MCF 10A (cell line): ENCODE measurements around the gene GOLGA5. TPM values are rescaled to one million over a fixed set of nuclear protein-coding genes. Genes with fewer than 3 reads are reported as not detected.

ENCODE experiments used
- BruUV-seq: library from RNA; stranded (reverse); fragments of 400-500 nt; replicated peaks from 2 replicates; lab custom pipeline; 2021; lab: Mats Ljungman, UMichigan
- CTCF ChIA-PET: fragments of 300-600 bp; sonication (Branson Sonifier 250); formaldehyde crosslinking; extraction: SDS; loops from one replicate; lab custom pipeline; 2021; ENCODE audit warnings: antibody characterized with exemption, inconsistent platforms; lab: Yijun Ruan, JAX
- POLR2A ChIA-PET: fragments of 300-600, 350-650 bp; sonication (Branson Sonifier 250); formaldehyde crosslinking; extraction: SDS; loops from one replicate; lab custom pipeline; 2020; ENCODE audit warnings: antibody characterized with exemption, inconsistent platforms; lab: Yijun Ruan, JAX
- DNase-seq: peaks from one replicate; pipeline ENCODE4 v3.0.0-alpha.2; 2018; ENCODE audit not compliant: unreplicated experiment
- H3K27ac Mint-ChIP-seq: one replicate; pipeline ENCODE4 v1.8.0; 2022; ENCODE audit warnings: mild to moderate bottlenecking, low read depth, mixed read lengths; ENCODE audit not compliant: unreplicated experiment
- H3K27me3 Mint-ChIP-seq: one replicate; pipeline ENCODE4 v1.8.0; 2022; ENCODE audit warnings: mixed read lengths; ENCODE audit not compliant: insufficient read depth, unreplicated experiment
- H3K36me3 Mint-ChIP-seq: one replicate; pipeline ENCODE4 v1.8.0; 2022; ENCODE audit warnings: mild to moderate bottlenecking, moderate library complexity, mixed read lengths; ENCODE audit not compliant: insufficient read depth, unreplicated experiment
- H3K4me1 Mint-ChIP-seq: one replicate; pipeline ENCODE4 v1.8.0; 2022; ENCODE audit warnings: mixed read lengths; ENCODE audit not compliant: insufficient read depth, unreplicated experiment
- H3K4me3 Mint-ChIP-seq: one replicate; pipeline ENCODE4 v1.8.0; 2022; ENCODE audit warnings: mild to moderate bottlenecking, moderate library complexity, mixed read lengths; ENCODE audit not compliant: unreplicated experiment
- H3K9me3 Mint-ChIP-seq: one replicate; pipeline ENCODE4 v1.8.0; 2022; ENCODE audit warnings: mixed read lengths; ENCODE audit not compliant: unreplicated experiment
- CTCF ChIP-seq: fragments of 200-600 bp; IDR thresholded peaks from one replicate; pipeline ENCODE4 v1.8.0; 2022; ENCODE audit warnings: antibody characterized with exemption, mild to moderate bottlenecking; ENCODE audit not compliant: unreplicated experiment
- intact Hi-C: fragments of 100-400 bp; cut with micrococcal nuclease; formaldehyde crosslinking; loops from 2 replicates; pipeline ENCODE4 v1.14.1; 2022
- total RNA-seq: library from RNA; stranded (reverse); gene quantifications from 2 replicates; pipeline ENCODE4 v1.2.3, GENCODE V29; 2022

The GOLGA5 gene
- total RNA-seq, 1 experiment from 2014 or later: 64.8 TPM

- TF ChIP-seq CTCF: no peak
- Mint-ChIP-seq H3K9me3 (peaks cover 15% of the 10 kb centered on the region), H3K27me3 (no peaks in the 10 kb centered on the region), H3K36me3 (no peaks in the 10 kb centered on the region), H3K27ac (no peak overlapping the region), H3K4me1 (peaks cover 4% of the 10 kb centered on the region), H3K4me3 (no peak overlapping the region)
- intact Hi-C loops: no loop called here
- no peak for DNase-seq
- CTCF ChIA-PET: interaction anchor here (0.6 to 8.6 kb wide), 3 partner anchors 19 to 74 kb away, joined by 3 to 106 read pairs (median 4); no protein-coding TSS in a partner anchor
- POLR2A ChIA-PET: interaction anchor here (0.5 kb wide), 1 partner anchor 32 kb away, joined by 4 read pairs; no protein-coding TSS in a partner anchor
- BruUV-seq: no TSS peak
Measured at GRCh38 chr14:92787554-92787953, 6.6 kb upstream of the GOLGA5 start.

GRCh38 chr14:92789457-92790089 is 4.5 kb upstream of the GOLGA5 start:
- Mint-ChIP-seq H3K27me3 (no peaks in the 10 kb centered on the region), H3K4me1 (no peaks in the 10 kb centered on the region), H3K4me3 (no peak overlapping the region), H3K36me3 (no peaks in the 10 kb centered on the region), H3K9me3 (peaks cover 15% of the 10 kb centered on the region), H3K27ac (no peak overlapping the region)
- BruUV-seq: no TSS peak
- TF ChIP-seq CTCF: no peak
- ChIA-PET CTCF (interaction anchor here (0.7 to 1.1 kb wide), 2 partner anchors 75 to 81 kb away, joined by 3 to 4 read pairs; no protein-coding TSS in a partner anchor), POLR2A (no interaction called here)
- DNase-seq: no peak
- intact Hi-C loops: no loop called here

- H3K4me1 Mint-ChIP-seq: peaks cover 4% of the 10 kb centered on the region
- peaks cover 9% of the 10 kb centered on the region for H3K36me3 Mint-ChIP-seq
- no peak for TF ChIP-seq CTCF
- H3K27me3 Mint-ChIP-seq: no peaks in the 10 kb centered on the region
- DNase-seq: peak; percentile 11
- peaks cover 15% of the 10 kb centered on the region for H3K9me3 Mint-ChIP-seq
- BruUV-seq: no TSS peak
- H3K4me3 Mint-ChIP-seq: peak overlapping the region; percentile 76
- intact Hi-C loops: no loop called here
- POLR2A ChIA-PET: interaction anchor here (0.6 to 2.2 kb wide), 5 partner anchors 17 to 670 kb away, joined by 3 to 8 read pairs (median 4); partner anchors contain the start of gene LGMN
- H3K27ac Mint-ChIP-seq: no peak overlapping the region
- CTCF ChIA-PET: interaction anchor here (0.7 to 1.1 kb wide), 3 partner anchors 9 to 658 kb away, joined by 3 to 6 read pairs (median 3); no protein-coding TSS in a partner anchor
Measured at GRCh38 chr14:92792885-92793284, 1.2 kb upstream of the GOLGA5 start.

GRCh38 chr14:92794547-92794941 is 439 bp downstream of the GOLGA5 start:
- Mint-ChIP-seq H3K4me3 (peak overlapping the region; percentile 76), H3K9me3 (peaks cover 6% of the 10 kb centered on the region), H3K36me3 (peaks cover 24% of the 10 kb centered on the region), H3K4me1 (peaks cover 6% of the 10 kb centered on the region), H3K27me3 (no peaks in the 10 kb centered on the region), H3K27ac (peak overlapping the region; percentile 84)
- ChIA-PET POLR2A (interaction anchor here (0.5 to 1.5 kb wide), 7 partner anchors 12 to 755 kb away, joined by 3 to 6 read pairs (median 4); partner anchors contain the start of genes ATXN3, CPSF2, NDUFB1 and TRIP11), CTCF (no interaction called here)
- intact Hi-C loops: no loop called here
- peak; percentile 18 for DNase-seq
- no peak for TF ChIP-seq CTCF
- BruUV-seq: no TSS peak
